Stimulated activated CD8-positive, alpha-beta memory T cell treated with anti-CD3 and anti-CD28 coated beads, Interleukin-12 subunit alpha, Interleukin-12 subunit beta, amount 100 ng/mL, for 1 hour (primary cell): ENCODE measurements around the gene ARPP21.
"Not testable (repeated sequence)": the region's sequence is repeated elsewhere in the genome, so short reads cannot be mapped to it uniquely, and the experiment has no call there.

Experiments used
- DNase-seq: peaks from one replicate; pipeline ENCODE4 v3.0.0-alpha.2; 2020; ENCODE audit warnings: low read depth

The ARPP21 gene

DNA sequence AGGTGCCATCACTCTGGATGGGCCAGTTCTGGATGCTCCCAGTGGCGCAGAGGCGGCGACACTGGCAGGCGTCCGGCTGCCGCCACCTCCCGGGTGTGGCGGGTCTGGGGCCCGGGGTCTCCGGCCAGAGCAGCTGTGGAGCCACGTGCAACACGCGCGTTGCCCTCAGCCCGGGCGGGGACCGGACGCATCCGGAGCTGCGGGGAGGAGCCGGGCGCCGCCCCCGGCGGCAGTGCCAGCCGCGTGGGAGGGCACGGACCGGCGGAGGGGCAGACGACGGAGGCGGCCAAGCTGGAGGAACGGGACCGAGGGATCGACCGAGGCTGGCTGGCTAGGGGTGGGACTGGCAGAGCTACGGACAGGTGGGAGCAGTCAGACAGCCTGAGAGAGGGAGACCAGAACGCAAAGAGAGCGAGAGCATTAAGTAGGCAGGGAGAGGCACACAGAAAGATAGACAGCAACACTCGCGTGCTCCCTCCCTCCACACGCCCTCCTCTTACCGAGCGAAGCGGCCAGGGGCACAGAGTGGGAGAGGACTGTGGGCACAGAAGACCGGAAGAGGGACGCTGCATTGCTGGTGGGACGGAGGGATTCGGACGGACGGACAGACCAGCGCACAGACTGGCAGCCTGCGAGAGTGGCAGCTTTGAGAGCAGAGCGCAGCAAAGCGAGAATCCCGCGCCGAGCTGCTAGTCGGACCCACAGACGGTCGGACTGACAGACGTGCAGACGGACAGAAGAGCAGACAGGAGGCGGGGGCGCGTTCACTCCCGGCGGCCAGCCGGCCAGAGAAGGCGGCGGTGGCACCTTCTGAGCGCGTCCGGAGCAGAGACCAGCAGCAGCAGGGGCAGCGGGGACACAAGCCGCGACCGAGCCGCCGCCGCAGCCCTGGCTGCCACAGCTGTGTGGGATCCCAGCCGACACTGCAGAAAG lies at the start of gene ARPP21:
TSS of gene ARPP21 (plus strand) at position 272 of the 933 bp plus-strand sequence. CDS start 42,227 bp downstream, outside the sequence.
- DNase-seq: no peak

DNA sequence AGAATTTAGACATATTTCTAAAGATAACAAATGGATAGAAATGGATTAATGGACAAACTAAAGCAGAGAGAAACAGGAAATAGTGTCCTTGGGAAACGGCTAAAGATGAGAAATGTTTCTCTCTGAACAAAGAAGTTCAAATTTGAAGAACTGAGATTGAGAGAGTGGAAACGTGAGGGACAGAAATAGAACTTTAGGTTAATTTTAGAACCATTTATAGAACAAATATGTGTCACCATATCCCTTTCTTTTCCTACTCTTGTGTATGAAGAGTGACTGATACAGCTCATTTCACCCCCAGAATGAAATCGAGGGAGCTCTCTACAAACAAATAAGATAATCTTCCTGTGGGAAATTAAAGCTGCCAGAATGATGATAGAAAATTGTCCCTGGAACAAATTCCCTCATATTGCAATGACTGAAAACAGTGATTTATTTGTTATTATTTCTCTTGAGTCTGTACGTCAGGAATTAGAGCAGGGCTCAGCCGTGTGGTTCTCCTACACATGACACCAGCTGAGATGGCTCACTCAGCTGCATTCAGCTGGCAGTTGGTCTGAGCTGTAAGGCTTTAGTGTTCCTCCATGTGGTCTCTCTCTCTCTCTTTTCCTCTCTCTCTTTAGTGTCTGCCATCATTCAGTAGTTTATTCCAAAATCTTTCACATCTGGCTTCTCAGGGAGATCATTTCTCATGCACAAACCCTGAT lies 46.6 kb upstream of the ARPP21 start:
- no peak for DNase-seq

DNA sequence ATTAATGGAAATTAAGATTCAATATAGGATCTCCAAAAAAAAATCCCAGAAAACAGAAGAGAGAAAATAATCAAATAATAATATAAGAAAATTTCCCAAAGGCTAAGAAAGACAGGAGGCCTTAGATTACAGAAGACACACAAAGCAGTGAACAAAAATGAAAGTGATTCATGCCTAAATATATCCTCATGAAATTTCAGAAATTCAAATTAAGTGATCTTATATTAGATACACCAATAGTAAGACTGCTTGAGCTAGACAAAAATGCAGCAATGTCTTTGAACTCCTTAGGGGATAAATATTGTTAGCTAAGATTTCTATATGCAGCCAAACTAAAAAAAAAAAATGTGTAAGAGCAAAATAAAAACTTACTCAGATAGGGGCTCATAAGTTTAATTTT lies 44.6 kb upstream of the ARPP21 start:
- no peak for DNase-seq

DNA sequence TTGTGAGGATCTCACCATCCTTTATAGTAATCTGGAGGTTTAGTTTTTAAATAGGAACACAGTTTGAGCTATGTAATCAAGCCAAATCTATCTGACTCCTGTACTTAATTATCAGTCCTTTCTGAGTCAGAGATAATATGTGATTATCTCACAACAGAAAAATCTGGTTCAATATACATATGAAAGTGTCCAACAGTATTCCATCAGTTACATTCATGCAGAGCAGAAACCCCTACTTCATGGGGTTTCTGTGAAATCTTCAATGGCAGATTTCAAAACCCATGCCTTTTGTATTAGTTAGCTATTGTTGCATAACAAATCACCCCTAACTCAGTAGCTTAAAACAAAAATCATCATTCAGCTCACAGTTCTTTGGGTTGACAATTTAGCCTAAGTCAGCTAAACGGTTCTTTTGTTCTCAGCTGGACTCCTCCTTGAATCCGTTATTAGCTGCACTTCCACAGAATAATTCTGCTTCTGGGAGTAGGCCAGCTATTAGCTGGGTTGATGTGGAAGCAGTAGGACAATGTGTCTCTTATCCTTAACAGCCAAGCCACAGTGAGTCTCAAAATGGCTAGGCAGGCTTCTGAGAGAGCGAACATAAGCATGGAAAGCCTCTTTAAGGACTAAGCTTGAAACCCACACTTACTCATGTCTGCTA lies 42.9 kb upstream of the ARPP21 start:
- no peak for DNase-seq

DNA sequence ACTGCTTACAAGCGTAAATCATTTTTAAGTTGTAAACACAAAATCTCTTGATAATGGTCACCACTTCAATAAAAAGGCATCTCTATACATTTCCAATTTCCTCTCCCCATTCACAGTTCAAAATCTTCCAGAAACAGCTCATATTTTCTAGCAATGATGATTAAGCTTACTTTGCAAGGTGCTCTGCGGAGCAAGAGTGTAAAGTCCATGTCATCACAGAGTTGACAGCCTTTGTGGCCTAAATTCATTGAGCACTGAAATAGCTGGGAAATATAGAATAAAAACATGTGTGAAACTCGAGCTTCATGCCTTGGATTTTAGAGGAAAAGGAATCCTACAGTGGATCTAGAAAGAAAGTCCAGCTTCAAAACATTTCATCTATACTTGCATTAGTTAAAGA lies 41.8 kb upstream of the ARPP21 start:
- DNase-seq: no peak

DNA sequence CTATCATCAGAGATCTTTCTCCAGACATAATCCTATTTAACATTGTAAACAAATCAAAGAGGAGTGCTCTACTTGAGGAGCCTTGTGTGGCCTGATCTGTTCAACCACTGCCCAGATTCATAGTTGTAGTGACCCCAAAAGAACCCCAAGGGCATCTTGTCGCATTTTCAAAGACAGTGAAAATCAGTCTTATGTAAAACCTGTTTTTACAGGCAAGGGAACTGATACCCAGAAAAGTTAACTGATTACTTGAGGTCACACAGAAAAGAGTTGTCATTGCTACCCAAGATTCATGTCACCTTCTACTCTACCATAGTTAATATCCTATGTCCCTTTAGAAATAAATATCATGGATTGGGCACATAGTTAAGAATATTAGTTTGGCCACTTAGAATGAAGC lies 40.5 kb upstream of the ARPP21 start:
- DNase-seq: no peak

DNA sequence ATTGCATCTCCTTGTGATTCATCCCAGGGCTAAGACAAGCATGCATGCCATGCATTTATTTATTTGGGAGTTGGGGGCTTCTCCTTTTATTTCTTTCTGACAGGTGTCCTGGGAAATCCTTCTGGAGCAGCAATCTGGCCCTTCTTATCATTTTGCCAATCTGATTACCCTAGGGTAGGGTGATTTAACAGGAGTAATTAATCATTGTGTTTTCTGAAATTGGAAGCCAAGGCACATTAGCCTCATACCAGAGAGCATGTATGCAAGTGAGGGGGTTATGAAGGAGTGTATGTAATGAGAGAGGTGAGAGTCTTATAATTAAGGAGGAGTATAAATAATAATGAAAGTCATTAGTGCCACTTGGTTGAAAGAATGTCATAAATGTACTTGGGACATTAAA lies 37.4 kb upstream of the ARPP21 start:
- DNase-seq: no peak

DNA sequence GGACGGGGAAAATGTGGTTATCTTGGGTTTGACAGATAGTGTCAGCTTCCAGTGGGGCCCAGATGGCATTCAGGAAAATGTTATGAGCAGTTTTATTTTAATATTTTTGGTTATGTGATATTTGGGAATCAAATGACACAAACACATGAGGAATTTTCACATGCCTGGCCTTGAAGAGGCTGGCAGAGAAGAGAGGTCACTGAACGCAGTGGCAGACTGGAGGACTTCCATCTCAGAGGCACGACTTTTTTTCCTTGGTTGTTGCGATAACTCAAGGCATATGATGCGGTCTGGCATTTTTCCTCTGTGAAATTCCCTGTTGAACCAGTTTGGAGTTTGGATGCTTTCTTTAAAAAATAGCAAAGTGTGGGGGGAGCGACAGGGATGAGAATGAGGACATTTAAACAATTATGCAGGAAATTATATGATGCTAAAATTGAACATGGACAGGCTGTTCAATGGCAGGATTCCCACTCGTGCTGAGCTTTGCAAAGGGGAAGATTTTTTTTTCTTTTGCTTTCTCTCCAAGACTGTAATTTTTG lies 36.9 kb upstream of the ARPP21 start:
- DNase-seq: no peak

DNA sequence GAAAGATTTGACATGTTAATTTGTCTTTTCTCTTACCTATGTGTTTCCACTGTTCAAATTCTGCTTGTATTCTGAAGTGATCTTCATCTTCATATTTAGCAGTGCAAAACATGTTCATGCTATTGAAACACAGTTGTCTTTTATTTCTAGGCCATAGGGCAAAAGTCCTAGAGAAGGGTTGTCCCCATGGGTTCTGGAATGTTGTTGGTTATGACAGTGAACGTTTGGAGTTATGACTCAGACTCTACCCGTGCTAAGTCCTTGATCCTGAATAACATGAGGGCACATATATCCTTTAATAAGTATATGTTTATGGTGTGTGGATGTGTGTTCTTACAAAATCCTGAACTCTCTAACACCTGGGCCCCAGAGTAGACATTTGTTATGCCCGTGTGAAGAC lies 23.0 kb upstream of the ARPP21 start:
- DNase-seq: no peak

DNA sequence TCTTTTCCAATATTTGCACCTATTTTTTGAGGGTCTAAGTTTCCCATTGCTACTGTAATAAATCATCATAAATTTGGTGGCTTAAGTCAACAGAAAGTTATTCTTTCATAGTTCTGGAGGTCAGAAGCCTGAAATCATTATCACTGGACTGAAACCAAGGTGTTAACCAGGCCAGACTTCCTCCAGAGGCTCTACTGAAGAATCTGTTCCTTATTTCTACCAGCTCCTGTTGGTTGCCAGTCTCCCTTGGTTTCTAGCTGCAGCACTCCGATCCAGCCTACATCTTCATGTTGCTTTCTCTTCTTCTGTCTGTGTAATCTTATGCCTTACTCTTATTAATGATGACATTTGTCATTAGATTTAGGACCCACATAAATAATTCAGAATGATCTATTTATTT lies 22.0 kb upstream of the ARPP21 start:
- DNase-seq: no peak

DNA sequence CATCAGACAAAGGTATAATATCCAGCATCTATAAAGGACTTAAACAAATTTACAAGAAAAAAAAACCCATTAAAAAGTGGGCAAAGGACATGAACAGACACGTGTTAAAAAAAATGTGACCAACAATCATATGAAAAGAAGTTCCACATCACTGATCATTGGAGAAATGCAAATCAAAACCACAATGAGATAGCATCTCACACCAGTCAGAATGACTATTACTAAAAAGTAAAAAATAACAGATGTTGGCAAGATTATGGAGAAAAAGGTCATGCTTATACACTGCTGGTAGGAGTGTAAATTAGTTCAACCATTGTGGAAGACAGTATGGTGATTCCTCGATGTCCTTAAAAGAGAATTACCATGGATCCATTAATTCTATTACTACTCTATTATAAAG lies 19.1 kb upstream of the ARPP21 start:
- DNase-seq: not testable (repeated sequence)

DNA sequence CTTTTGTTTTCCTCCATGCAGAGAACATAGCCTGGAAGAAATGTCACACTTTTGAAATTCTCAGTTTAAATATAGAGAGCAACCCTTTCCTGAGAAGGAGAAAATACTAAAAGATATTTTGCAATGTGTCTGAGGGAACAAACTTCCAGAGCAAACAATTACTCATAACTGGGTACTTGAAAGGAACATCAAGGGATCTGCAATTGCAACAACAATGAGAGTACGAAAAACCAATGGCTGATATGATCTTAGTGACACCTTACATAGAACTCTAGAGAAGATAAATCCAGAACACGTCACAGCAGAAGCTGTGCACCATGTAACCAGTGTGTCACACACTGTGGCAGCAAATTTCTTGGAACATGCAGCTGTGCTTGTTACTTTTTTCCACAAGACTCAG lies 14.6 kb upstream of the ARPP21 start:
- no peak for DNase-seq

DNA sequence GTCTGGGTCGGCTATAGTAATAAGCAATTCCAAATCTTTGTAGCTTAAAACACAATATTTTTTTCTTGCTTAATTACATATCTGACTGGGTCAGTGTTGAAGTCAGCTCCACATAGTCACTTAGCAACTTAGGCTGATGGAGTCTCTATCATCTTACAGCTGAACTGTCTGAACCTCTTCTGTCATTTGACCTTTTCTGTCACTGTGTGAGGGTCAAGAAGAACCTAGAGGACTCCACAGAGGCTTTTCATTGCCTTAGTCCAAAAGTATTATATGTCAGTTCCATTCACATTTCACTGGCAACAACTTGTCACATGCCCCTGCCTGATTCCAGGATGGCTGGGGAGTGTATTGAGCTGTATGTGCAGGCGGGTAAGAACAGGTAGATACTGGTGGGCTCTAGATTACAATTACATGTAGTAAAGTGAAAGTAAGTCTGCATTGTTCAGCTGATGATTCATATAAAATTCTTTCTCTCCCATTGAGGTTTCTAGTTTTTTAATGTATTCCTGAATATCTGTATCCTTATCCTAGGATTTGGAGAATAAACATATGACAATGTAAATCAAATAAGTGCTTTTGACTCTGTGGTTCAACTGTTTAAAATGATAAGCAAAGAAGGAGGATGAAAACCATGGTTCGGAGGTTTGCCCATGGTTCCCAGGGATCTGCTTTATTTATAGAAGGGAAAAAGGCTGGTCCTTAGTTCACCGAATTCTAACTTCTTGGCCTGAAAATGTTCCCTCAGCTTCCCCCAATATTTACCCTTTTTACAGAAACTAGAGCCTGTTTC lies 5.8 kb upstream of the ARPP21 start:
- no peak for DNase-seq

DNA sequence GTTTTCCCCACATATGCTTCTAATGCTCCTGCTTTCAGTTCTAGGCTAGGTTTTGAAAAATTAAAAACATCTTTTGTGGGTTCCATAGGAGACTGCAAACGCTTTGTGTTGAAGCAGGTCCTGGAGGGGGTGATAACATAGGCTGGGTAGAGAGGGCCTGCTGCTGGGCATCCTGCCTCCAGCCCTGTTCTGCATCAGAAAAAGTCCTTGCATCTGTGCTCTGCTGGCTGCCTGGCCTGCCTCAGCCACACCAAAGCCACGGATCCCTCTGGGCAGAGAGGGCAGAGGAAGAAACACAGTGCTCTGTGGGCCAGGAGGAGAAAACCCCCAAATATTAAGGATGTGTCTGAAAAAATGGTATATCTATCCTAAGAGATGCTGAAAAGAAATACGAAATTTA lies 3.9 kb upstream of the ARPP21 start:
- DNase-seq: no peak

DNA sequence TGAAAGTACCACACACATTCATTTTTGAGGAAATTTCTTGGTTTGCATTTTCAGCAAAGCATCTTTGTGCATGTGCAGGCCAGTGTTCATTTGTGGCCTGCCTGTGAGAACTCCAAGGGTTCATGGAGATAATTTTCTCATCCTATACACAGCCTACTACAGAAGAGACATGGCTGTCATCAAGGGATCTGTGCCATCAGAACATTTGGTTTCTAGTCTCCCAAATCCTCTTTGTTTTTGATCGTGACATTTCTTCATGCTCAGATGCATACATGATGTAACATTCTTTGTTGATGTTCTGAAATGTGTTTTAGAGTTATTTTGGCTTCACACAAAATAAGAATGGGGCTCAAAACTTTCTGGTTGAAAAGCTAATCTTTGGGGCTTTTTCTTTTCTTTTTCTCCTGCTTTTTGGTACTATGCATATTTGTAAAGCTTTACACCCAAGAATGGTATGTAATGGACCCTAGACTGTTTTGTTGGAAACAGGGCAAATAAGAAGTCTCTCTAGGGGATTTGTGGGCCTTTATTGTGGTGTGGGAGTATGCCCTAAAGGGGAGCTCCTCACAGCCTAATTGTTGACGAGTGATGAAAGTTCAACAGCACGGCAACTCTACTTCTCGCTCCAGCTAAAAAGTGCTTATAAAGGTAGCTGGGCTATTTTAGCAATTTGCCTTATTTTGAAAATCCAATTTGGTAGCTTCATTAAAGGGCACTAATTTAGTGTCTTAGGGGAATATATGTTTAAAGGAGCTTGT lies 3.2 kb upstream of the ARPP21 start:
- DNase-seq: no peak

DNA sequence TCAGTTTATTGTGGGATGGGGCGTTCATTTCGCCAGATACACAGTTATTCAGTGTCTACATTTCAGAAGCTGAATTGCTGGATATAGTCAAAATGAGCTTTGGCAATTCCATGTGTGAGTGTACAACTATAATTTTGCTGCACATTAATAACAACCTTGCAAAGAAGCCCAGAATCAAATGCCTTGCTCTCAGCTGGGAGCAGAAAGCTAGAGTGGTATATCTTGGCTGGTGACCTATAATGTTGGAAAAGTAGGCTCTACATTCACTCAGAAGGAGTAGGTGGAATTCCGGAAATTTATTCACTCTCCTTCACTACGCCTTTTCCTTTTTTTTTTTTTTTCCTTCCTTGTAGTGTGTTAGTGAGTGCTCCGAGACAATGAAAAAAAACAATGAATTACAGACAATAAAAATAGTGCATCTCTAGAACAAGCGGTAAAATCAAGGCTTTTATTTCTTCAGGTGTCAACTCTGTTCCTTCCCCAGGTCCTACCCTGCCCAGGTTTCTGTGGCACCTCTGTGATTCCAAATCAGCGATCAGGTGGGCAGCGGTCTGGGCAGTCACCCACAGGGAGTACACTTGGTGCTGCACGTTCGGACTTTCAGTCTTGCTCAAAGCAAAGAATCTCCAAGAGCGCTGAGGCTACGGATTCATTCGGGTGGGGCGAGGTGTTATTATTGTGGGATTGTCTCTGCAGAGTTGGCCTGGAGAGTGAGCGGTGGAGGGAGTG lies 910 bp upstream of the ARPP21 start:
- no peak for DNase-seq

DNA sequence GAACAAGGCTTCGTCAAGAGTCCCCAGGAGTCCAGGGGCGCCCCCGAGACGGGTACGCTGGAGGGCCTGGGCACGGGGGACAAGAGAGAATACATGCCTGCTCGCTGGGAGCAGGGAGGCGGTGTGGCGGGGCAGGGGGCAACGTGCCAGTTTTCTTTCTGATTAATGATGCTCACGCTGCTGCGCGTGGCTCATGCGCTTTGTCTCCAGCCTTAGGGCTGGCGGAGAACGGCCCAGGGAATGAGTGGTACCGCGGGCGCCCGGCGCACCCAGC lies 408 bp upstream of the ARPP21 start:
- no peak for DNase-seq

DNA sequence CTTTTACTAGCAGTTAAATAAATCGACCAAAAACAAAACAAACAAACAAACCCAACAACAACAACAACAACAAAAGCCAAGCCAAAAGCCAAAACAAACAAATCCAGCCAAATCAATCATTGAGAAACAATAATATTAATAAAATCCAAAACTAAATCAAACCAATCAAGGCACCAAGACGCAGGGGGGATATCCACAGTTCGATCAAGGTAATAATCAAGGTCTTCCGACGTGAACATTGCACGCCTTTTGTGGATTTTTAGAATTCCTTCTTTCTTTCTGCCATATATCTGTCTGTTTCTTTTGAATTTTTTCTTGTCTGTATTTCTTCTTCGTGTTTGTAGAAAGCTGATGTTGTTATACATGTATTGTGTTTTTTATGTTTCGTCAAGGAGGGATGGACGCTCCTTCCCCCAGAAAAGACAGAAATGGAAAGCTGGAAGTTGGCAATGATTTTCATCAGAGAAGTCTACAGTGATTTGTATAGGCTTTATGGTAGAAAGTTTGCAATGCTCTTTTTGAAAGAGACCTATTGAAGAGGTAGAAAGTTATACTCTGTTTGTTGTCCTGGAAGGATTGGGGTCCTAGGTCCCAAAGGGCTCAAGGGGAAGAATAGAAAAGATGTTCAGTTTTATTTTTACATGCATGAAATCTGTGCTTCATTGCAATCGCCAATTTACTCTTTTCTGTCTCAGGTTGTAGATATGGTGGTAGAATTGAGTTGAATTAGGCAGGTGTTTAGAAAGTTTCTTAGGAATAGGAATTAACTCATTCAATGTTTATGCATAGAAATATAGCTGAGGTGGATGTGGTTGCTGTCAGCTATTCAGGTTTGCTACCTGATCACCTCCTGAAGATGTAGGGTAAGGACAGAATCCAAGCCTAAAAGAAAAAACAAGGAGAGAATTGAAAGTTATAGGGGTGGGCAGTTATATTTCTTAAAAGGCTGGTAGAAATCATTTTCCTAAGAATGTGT lies 1.2 kb downstream of the ARPP21 start:
- no peak for DNase-seq

DNA sequence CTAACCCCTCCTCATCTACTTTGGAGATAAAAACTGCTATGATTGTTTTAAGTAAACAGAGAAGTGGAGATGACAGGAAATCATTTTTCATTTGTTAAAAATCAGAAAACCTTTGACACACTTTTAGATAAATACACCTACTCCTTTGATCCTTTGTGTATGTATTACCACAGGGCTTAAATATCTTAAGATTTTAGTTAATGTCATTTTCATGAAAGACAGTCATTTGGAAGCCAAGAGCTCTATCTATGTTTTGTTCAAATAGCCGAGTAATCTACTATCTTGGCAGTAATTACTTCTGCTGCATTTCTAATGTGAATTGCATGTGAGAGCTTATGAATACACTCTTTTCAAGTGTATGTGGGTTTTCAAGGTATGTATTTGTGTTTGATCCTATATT lies 2.0 kb downstream of the ARPP21 start:
- DNase-seq: no peak
